OCI-LY3 (cell line): ENCODE measurements around the gene HAO2.

ENCODE experiments used
- CTCF ChIP-seq: fragments of 200-600, 300-600 bp; sonication (generic); IDR thresholded peaks from 2 replicates; pipeline ENCODE4 v1.5.1; 2014; ENCODE audit warnings: antibody characterized with exemption, low read length, low read depth
- EZH2phosphoT487 ChIP-seq: fragments of 200-600 bp; shearing (Covaris generic); IDR thresholded peaks from 2 replicates; pipeline ENCODE4 v1.6.1; 2018; ENCODE audit warnings: antibody characterized with exemption, mixed run types, low read depth

GRCh38 chr1:119430486-119430885, 61.9 kb downstream of the HAO2 start:
- no peak for TF ChIP-seq CTCF
- no peak for TF ChIP-seq EZH2phosphoT487
